SK-N-MC (cell line): ENCODE measurements around the gene BCAS3.
"Not testable (repeated sequence)": the region's sequence is repeated elsewhere in the genome, so short reads cannot be mapped to it uniquely, and the experiment has no call there.

Source experiments
- DNase-seq: peaks from one replicate; pipeline ENCODE4 v3.0.0-alpha.2; 2011; ENCODE audit warnings: low read depth, low spot score
- H3K27ac ChIP-seq: fragments of 200-600 bp; sonication (generic); 2 replicates; pipeline ENCODE4 v1.5.1; 2016; ENCODE audit warnings: mixed run types
- H3K36me3 ChIP-seq: fragments of 200-600 bp; sonication (generic); 2 replicates; pipeline ENCODE4 v1.6.1; 2017; ENCODE audit warnings: antibody characterized with exemption, low read length, mixed read lengths; ENCODE audit not compliant: insufficient read depth
- H3K4me3 ChIP-seq: fragments of 200-600 bp; sonication (generic); 2 replicates; pipeline ENCODE4 v1.5.1; 2016
- H3K9ac ChIP-seq: fragments of 200-600 bp; sonication (generic); 2 replicates; pipeline ENCODE4 v1.8.0; 2017; ENCODE audit warnings: mixed run types, mixed read lengths; ENCODE audit not compliant: insufficient read length
- H3K9me3 ChIP-seq: fragments of 200-600 bp; sonication (generic); 2 replicates; pipeline ENCODE4 v1.6.1; 2017; ENCODE audit warnings: low read depth, mild to moderate bottlenecking, antibody characterized with exemption, low read length, moderate library complexity, mixed read lengths
- EZH2 ChIP-seq: fragments of 200-600 bp; sonication (generic); IDR thresholded peaks from one replicate; pipeline ENCODE4 v1.6.1; 2017; ENCODE audit warnings: antibody characterized with exemption
- FOXP2 ChIP-seq: optimal IDR thresholded peaks from 2 replicates; pipeline ENCODE3; 2011; ENCODE audit warnings: mild to moderate bottlenecking, moderate library complexity; ENCODE audit not compliant: insufficient read depth; ENCODE audit errors: extremely low read length, control extremely low read depth
- POLR2AphosphoS5 ChIP-seq: IDR thresholded peaks from 2 replicates; pipeline ENCODE4 v1.6.1; 2012; ENCODE audit warnings: mild to moderate bottlenecking, low read depth, low read length, borderline replicate concordance

Gene BCAS3

DNA sequence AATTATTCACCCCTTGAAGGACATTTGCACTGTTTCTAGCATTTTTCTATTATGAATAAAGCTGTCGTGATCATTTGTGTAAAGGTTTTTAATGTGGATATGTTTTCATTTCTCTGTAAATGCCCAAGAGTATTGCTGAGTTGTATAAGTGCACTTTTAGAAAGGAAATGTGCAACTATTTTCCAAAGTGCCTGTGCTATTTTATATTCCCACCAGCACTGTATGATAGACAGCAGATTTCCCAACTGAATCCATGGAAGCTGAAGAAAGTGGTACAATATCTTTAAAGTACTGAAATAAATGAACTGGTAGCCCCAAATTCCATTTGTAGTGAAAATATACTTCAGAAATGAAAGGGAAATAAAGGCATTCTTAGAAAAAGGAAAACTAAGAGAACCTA is 238.4 kb downstream of the BCAS3 start:
- Histone ChIP-seq H3K27ac (no peak overlapping the region), H3K9ac (no peak overlapping the region), H3K9me3 (peaks cover 2% of the 10 kb centered on the region; the same call in 1 of the 2 replicates), H3K4me3 (no peak overlapping the region), H3K36me3 (no peaks in the 10 kb centered on the region)
- TF ChIP-seq POLR2AphosphoS5 (no peak), FOXP2 (no peak), EZH2 (no peak)
- DNase-seq: no peak

DNA sequence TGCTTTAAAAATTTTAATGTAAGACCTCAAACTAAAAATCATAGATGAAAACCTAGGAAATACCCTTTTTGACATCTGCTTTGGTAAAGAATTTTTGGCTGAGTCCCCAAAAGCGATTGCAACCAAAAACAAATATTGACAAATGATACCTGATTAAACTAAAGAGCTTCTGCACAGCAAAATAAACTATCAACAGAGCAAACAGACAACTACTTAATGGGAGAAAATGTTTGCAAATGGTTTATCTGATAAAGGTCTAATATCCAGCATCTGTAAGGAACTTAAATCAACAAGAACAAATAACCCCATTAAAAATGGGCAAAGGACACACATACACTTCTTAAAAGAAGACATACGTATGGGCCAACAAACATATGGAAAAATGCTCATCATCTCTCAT is 242.5 kb downstream of the BCAS3 start:
- no peak for DNase-seq
- Histone ChIP-seq H3K4me3 (no peak overlapping the region), H3K36me3 (no peaks in the 10 kb centered on the region), H3K27ac (no peak overlapping the region), H3K9ac (no peak overlapping the region), H3K9me3 (peaks cover 2% of the 10 kb centered on the region; the same call in 1 of the 2 replicates)
- TF ChIP-seq FOXP2 (no peak), POLR2AphosphoS5 (no peak), EZH2 (no peak)

DNA sequence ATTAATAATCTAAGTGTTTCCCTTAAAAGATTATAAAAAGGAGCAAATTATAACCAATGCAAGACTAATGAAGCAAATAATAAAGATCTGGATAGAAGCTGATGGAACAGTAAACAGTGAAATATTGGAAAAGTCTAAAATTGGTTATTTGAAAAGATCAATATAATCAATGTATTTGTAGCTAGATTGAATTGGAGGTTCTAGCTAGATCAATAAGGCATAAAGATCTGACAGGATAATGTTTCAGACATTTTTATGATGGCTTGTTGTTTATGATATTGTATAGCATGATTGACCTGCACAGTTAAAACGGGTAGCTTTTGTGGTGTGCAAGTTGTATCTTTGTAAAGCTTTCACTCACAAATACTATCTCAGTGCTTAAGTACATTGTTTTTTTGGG is 245.3 kb downstream of the BCAS3 start:
- no peak overlapping the region for H3K4me3 ChIP-seq

DNA sequence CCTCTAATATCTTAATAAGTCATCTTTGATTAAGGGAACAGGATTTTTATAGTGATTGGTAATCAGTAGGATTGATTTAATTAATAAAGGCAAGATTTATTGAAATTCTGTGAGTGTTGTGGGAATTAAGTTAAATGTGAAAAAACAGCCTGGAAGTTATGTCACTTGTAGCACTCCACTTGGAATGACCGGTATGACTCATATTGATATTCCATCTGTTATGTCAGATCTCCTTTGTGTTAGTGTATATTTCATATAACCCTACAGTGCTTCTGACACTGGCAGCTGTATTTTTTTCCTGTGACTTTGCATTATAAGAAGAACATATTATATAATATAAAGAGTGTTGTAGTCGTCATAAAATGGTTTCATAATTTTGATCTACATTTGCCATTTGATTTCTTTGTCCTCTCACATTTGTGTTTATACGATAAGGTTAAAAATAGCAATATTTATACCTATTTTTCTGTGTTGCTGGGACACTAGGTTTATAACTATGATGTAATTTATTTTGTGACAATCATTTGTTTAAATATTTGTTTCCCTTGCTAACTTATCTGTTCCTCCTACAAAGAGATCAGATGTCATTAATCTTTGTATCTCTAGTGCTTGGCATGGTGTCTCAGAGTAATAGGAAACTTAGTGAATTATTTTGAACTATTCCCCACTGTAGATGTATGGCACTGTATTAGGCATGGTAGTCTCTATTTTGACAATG is 249.0 kb downstream of the BCAS3 start:
- DNase-seq: no peak
- Histone ChIP-seq H3K4me3 (no peak overlapping the region), H3K9ac (no peak overlapping the region), H3K9me3 (no peaks in the 10 kb centered on the region), H3K36me3 (no peaks in the 10 kb centered on the region), H3K27ac (no peak overlapping the region)
- TF ChIP-seq POLR2AphosphoS5 (no peak), EZH2 (no peak), FOXP2 (no peak)

More for the DNA sequence above, 245.3 kb downstream of the BCAS3 start:
- H3K9me3 ChIP-seq: no peaks in the 10 kb centered on the region
- no peaks in the 10 kb centered on the region for H3K36me3 ChIP-seq
- no peak overlapping the region for H3K27ac ChIP-seq
- no peak for DNase-seq
- no peak overlapping the region for H3K9ac ChIP-seq
- no peak for TF ChIP-seq EZH2
- TF ChIP-seq POLR2AphosphoS5: no peak
- no peak for TF ChIP-seq FOXP2

- TF ChIP-seq POLR2AphosphoS5 (no peak), EZH2 (no peak), FOXP2 (no peak)
- H3K27ac ChIP-seq: no peak overlapping the region
- H3K9ac ChIP-seq: no peak overlapping the region
- no peak for DNase-seq
- H3K4me3 ChIP-seq: no peak overlapping the region
- H3K36me3 ChIP-seq: no peaks in the 10 kb centered on the region
- no peaks in the 10 kb centered on the region for H3K9me3 ChIP-seq
Observed at GRCh38 chr17:60933739-60934138, 256.1 kb downstream of the BCAS3 start.

GRCh38 chr17:60934723-60935122 is 257.1 kb downstream of the BCAS3 start:
- Histone ChIP-seq H3K9me3 (no peaks in the 10 kb centered on the region), H3K4me3 (no peak overlapping the region), H3K27ac (no peak overlapping the region), H3K36me3 (no peaks in the 10 kb centered on the region), H3K9ac (no peak overlapping the region)
- DNase-seq: no peak
- TF ChIP-seq FOXP2 (no peak), POLR2AphosphoS5 (no peak), EZH2 (no peak)

GRCh38 chr17:60935991-60936390 is 258.3 kb downstream of the BCAS3 start:
- H3K9ac ChIP-seq, DNase-seq, H3K9me3 ChIP-seq, H3K4me3 ChIP-seq, H3K27ac ChIP-seq, H3K36me3 ChIP-seq: not testable (repeated sequence)

GRCh38 chr17:60939318-60939717 is 261.7 kb downstream of the BCAS3 start:
- Histone ChIP-seq H3K4me3 (no peak overlapping the region), H3K36me3 (no peaks in the 10 kb centered on the region), H3K9ac (no peak overlapping the region), H3K27ac (no peak overlapping the region), H3K9me3 (no peaks in the 10 kb centered on the region)
- TF ChIP-seq EZH2: no peak
- TF ChIP-seq POLR2AphosphoS5: no peak
- TF ChIP-seq FOXP2: no peak
- DNase-seq: no peak

DNA sequence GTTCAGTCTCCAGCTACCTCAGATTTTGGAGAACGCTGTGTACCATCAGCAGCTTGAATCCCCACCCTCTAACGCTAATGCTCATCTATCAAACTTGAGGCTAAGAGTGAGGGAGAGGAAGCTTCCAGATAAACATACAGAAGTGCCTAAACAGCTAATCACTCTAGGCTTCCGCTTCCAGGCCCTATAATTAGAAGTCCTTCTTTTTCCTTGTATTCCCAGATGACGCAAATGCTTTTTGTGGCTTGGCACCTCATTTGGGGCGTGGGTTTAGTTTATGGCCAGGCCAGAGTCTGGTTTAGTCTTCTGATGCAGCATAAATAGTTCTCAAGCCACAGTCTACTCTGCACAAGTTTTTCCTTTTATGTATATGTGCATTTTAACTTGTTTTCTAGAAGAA is 263.4 kb downstream of the BCAS3 start:
- no peak for DNase-seq
- Histone ChIP-seq H3K4me3 (no peak overlapping the region), H3K36me3 (no peaks in the 10 kb centered on the region), H3K9ac (no peak overlapping the region), H3K27ac (no peak overlapping the region), H3K9me3 (no peaks in the 10 kb centered on the region)
- TF ChIP-seq FOXP2 (no peak), POLR2AphosphoS5 (no peak), EZH2 (no peak)
